ENCODE results near the gene ELL2. TPM values are rescaled to one million over a fixed set of nuclear protein-coding genes. Genes with fewer than 3 reads are reported as not detected.
A peak's percentile ranks its signal among the peaks of the same experiment; 100 is the strongest.

Gene ELL2
- total and polyA plus RNA-seq, 2 of the 13 experiments (the other 11 are each of a cell fraction or from before 2014, with no cell fraction given) = 78.9 to 97.1 TPM

DNA sequence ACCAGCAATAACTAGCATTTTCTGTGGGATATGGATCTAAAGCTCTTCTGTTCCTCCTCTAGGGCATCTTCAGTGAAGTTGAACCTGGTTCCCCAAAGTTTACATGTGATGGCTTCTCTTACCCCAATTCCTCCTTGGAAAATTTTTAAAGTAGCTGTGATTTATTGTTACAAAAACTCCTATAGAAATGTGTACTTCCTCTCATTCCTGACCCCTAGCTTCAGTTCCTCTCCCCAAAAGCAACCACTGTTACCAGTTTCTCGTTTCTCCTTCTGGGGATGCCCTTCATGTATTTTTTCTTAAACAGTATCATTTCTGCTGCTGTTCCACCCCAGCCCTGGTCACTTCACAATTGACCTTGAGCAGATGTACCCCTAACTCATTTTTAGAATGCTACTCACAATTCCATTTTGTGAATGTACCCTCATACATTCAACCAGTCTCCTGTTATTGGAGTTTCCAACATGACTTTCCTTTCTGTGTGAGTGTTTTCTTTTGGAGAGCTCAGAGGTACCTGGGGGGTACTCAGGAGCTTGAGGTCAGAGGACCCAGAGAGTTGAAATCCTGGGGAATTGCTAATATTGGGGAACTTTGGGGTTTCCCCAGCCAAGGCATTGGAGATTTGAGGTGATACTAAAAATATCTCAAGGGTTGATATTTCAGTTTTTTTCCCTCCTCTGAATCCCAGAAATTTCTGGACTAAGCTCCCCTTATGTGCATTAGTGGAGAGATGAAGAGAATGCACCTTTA is 120.5 kb downstream of the ELL2 start:
- Histone ChIP-seq H3K4me2 (ENCODE audit: low read depth, low read length) (no peak overlapping the region), H4K20me1 (ENCODE audit: insufficient read depth, low read length) (no peaks in the 10 kb centered on the region), H2AFZ (ENCODE audit: low read length) (no peak overlapping the region), H3K79me2 (ENCODE audit: insufficient read depth, low read length) (no peaks in the 10 kb centered on the region), H3K9ac (ENCODE audit: insufficient read depth, low read depth, low read length) (no peak overlapping the region), H3K36me3 (replicated peaks in 1 of 2; ENCODE audit: control insufficient read depth in 1 of 2, insufficient read depth in 2 of 2, low read length in 2 of 2) (no peaks in the 10 kb centered on the region), H3K27me3 (ENCODE audit: control insufficient read depth in 1 of 2, insufficient read depth in 2 of 2, low read length in 2 of 2) (no peaks in the 10 kb centered on the region), H3K27ac (ENCODE audit: extremely low read length, insufficient read depth, low read length) (no peak overlapping the region), H3K4me3 (replicated peaks in 1 of 3; ENCODE audit: insufficient read depth in 1 of 3, low read depth in 2 of 3, low read length in 3 of 3) (no peak overlapping the region), H3K9me3 (ENCODE audit: low read length) (no peaks in the 10 kb centered on the region), H3K4me1 (ENCODE audit: insufficient read depth, low read length) (peaks cover 65% of the 10 kb centered on the region)
- TF ChIP-seq SP140L (CRISPR knock-in tag; IDR thresholded peaks at IDR 0.05; ENCODE audit: borderline replicate concordance) (no peak), ZNF737 (CRISPR knock-in tag; IDR thresholded peaks at IDR 0.05; ENCODE audit: borderline replicate concordance) (no peak), NFRKB (IDR thresholded peaks at IDR 0.05) (no peak), ZNF136 (CRISPR knock-in tag; IDR thresholded peaks at IDR 0.05; ENCODE audit: low read depth) (no peak), ZNF747 (CRISPR knock-in tag; IDR thresholded peaks at IDR 0.05; ENCODE audit: borderline replicate concordance) (no peak), ZBTB7B (CRISPR knock-in tag; IDR thresholded peaks at IDR 0.05) (no peak)
- no peak for DNase-seq (ENCODE audit: low spot score)
- ChIA-PET CTCF (ENCODE audit: low intra/inter-chr PET ratio, low total read pairs) (no interaction called here), POLR2A (interaction anchor here (1.2 to 7.8 kb wide), 4 partner anchors 13 to 38 kb away, joined by 3 to 130 read pairs (median 4); partner anchors contain the start of gene GLRX)
- 93% methylated on average over 1 of the region's 1 CpG for WGBS (ENCODE audit: low lambda C conversion rate)
- FAIRE-seq = no peak
- in situ Hi-C loops (cut with HindIII; ENCODE audit: extremely low pct_ligation_motif_present, low pct_unique_long_range_greater_than_20kb) = loop anchor here (5.0 to 25.0 kb wide), 3 partner anchors 199 to 554 kb away; partner anchors contain the start of genes ARSK, MCTP1 and SKIC3
- ATAC-seq = no peak
- no TSS peak for BruUV-seq (replicated peaks)
- intact Hi-C loops (cut with micrococcal nuclease; ENCODE audit: unreplicated experiment) = loop anchor here (5.0 to 10.0 kb wide), 3 partner anchors 39 to 876 kb away; partner anchors contain the start of genes ARSK and SKIC3

GRCh38 chr5:95839658-95840057 is 122.0 kb downstream of the ELL2 start:
- CTCF ChIA-PET (ENCODE audit: low intra/inter-chr PET ratio, low total read pairs) = no interaction called here
- H3K4me3 ChIP-seq (replicated peaks in 1 of 3; ENCODE audit: insufficient read depth in 1 of 3, low read depth in 2 of 3, low read length in 3 of 3) = no peak overlapping the region
- H3K4me1 ChIP-seq (ENCODE audit: insufficient read depth, low read length) = peaks cover 73% of the 10 kb centered on the region
- ATAC-seq = peak; percentile 12; the same call in 2 of the 3 replicates
- H3K27me3 ChIP-seq (ENCODE audit: control insufficient read depth in 1 of 2, insufficient read depth in 2 of 2, low read length in 2 of 2) = no peaks in the 10 kb centered on the region
- no peak overlapping the region for H3K27ac ChIP-seq (ENCODE audit: extremely low read length, insufficient read depth, low read length)
- H3K9me3 ChIP-seq (ENCODE audit: low read length) = no peaks in the 10 kb centered on the region
- in situ Hi-C loops (cut with HindIII; ENCODE audit: extremely low pct_ligation_motif_present, low pct_unique_long_range_greater_than_20kb) = loop anchor here (5.0 to 25.0 kb wide), 3 partner anchors 197 to 552 kb away; partner anchors contain the start of genes ARSK, MCTP1 and SKIC3
- DNase-seq (ENCODE audit: low spot score) = peak; percentile 69
- peak overlapping the region; percentile 10 for H3K4me2 ChIP-seq (ENCODE audit: low read depth, low read length)
- no peaks in the 10 kb centered on the region for H3K79me2 ChIP-seq (ENCODE audit: insufficient read depth, low read length)
- peak overlapping the region; percentile 64 for H2AFZ ChIP-seq (ENCODE audit: low read length)
- WGBS (ENCODE audit: low lambda C conversion rate) = 10% methylated on average over 2 of the region's 2 CpGs
- H3K36me3 ChIP-seq (replicated peaks in 1 of 2; ENCODE audit: control insufficient read depth in 1 of 2, insufficient read depth in 2 of 2, low read length in 2 of 2) = no peaks in the 10 kb centered on the region
- no peak overlapping the region for H3K9ac ChIP-seq (ENCODE audit: insufficient read depth, low read depth, low read length)
- intact Hi-C loops (cut with micrococcal nuclease; ENCODE audit: unreplicated experiment) = loop anchor here (5.0 to 10.0 kb wide), 3 partner anchors 37 to 875 kb away; partner anchors contain the start of genes ARSK and SKIC3
- FAIRE-seq = no peak
- BruUV-seq (replicated peaks) = no TSS peak
- POLR2A ChIA-PET = interaction anchor here (0.7 to 7.8 kb wide), 3 partner anchors 11 to 57 kb away, joined by 4 to 130 read pairs (median 4); partner anchors contain the start of gene GLRX
- no peaks in the 10 kb centered on the region for H4K20me1 ChIP-seq (ENCODE audit: insufficient read depth, low read length)
- TF ChIP-seq SOX6 (IDR thresholded peaks at IDR 0.05) = no peak
- peak; percentile 25; the same call in 1 of the 2 replicates for TF ChIP-seq SOX6 (CRISPR knock-in tag; IDR thresholded peaks at IDR 0.05)
- no peak for TF ChIP-seq MAX (IDR thresholded peaks at IDR 0.05)
- TF ChIP-seq, protein P1, sequence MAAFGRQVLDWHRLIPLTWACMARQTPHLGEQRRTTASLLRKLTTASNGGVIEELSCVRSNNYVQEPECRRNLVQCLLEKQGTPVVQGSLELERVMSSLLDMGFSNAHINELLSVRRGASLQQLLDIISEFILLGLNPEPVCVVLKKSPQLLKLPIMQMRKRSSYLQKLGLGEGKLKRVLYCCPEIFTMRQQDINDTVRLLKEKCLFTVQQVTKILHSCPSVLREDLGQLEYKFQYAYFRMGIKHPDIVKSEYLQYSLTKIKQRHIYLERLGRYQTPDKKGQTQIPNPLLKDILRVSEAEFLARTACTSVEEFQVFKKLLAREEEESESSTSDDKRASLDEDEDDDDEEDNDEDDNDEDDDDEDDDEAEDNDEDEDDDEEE (CRISPR knock-in tag; IDR thresholded peaks at IDR 0.05) = 0 out of 2 replicates have a peak, but pooled peaks have one; percentile 23
- TF ChIP-seq HMG20A (CRISPR knock-in tag; IDR thresholded peaks at IDR 0.05; ENCODE audit: borderline replicate concordance) = peak; percentile 24; the same call in 1 of the 2 replicates
- TF ChIP-seq ZNF367 (CRISPR knock-in tag; IDR thresholded peaks at IDR 0.05; ENCODE audit: borderline replicate concordance) = no peak
- TF ChIP-seq TMF1 (CRISPR knock-in tag; IDR thresholded peaks at IDR 0.05; ENCODE audit: low read depth) = no peak
- no peak; the same call in 1 of the 2 replicates for TF ChIP-seq THRA (CRISPR knock-in tag; IDR thresholded peaks at IDR 0.05; ENCODE audit: borderline replicate concordance)
- TF ChIP-seq SALL1 (CRISPR knock-in tag; IDR thresholded peaks at IDR 0.05) = no peak; the same call in 1 of the 2 replicates
- no peak for TF ChIP-seq ZBTB38 (CRISPR knock-in tag; IDR thresholded peaks at IDR 0.05)

All from HepG2 (cell line).